CD14-positive monocyte (primary cell): ENCODE data around the gene FNIP2. TPM values are rescaled to one million over a fixed set of nuclear protein-coding genes. Genes with fewer than 3 reads are reported as not detected.

Experiments
- DNase-seq, 3 donors: peaks; one replicate each; pipeline ENCODE4 v3.0.0-alpha.2; 2011 to 2022
- H2AFZ ChIP-seq: 2 replicates; pipeline ENCODE4 v1.6.0; 2012; ENCODE audit warnings: mild to moderate bottlenecking, low read depth, low read length, inconsistent platforms; ENCODE audit not compliant: insufficient read depth, poor library complexity, severe bottlenecking
- H3K27ac ChIP-seq, 2 donors: 1 replicate in 1 of 2; 2 replicates in 1 of 2; pipeline ENCODE4 v1.5.1; 2012 to 2013; ENCODE audit warnings: low read length in 2 of 2, control low read depth in 1 of 2, inconsistent platforms in 1 of 2, low read depth in 1 of 2, mild to moderate bottlenecking in 1 of 2
- H3K27me3 ChIP-seq, 2 donors: one replicate each; pipeline versions ENCODE4 v1.6.0 to v1.6.1; 2011 to 2013; ENCODE audit warnings: low read length in 2 of 2; ENCODE audit not compliant: control insufficient read depth in 2 of 2, insufficient read depth in 2 of 2
- H3K36me3 ChIP-seq, 2 donors: replicated peaks in 1 of 2; 1 replicate in 1 of 2; 2 replicates in 1 of 2; pipeline versions ENCODE4 v1.5.1 to v1.6.1; 2012 to 2013; ENCODE audit warnings: low read length in 2 of 2, control low read depth in 1 of 2, inconsistent platforms in 1 of 2, mild to moderate bottlenecking in 1 of 2; ENCODE audit not compliant: insufficient read depth in 2 of 2, control insufficient read depth in 1 of 2
- H3K4me1 ChIP-seq, 2 donors: 1 replicate in 1 of 2; 2 replicates in 1 of 2; pipeline versions ENCODE4 v1.5.1 to v1.6.1; 2012 to 2013; ENCODE audit warnings: low read length in 2 of 2, control low read depth in 1 of 2, inconsistent platforms in 1 of 2, mild to moderate bottlenecking in 1 of 2, moderate library complexity in 1 of 2; ENCODE audit not compliant: insufficient read depth in 2 of 2, control insufficient read depth in 1 of 2
- H3K4me2 ChIP-seq: replicated peaks from 2 replicates; pipeline ENCODE3; 2012; ENCODE audit warnings: low read length, moderate library complexity, mild to moderate bottlenecking; ENCODE audit not compliant: poor library complexity, severe bottlenecking; ENCODE audit errors: extremely low read depth
- H3K4me3 ChIP-seq, 3 experiments: fragments of 200-600 bp in 1 of 3; sonication (generic) in 1 of 3; replicated peaks in 1 of 3; 1 replicate in 2 of 3; 2 replicates in 1 of 3; pipeline ENCODE4 v1.5.1; 2011 to 2013; ENCODE audit warnings: low read length in 3 of 3, mild to moderate bottlenecking in 3 of 3, control low read depth in 2 of 3, low read depth in 2 of 3, inconsistent platforms in 1 of 3, moderate library complexity in 1 of 3
- H3K79me2 ChIP-seq: 2 replicates; pipeline ENCODE4 v1.6.0; 2012; ENCODE audit warnings: mild to moderate bottlenecking, control low read depth, inconsistent platforms, low read length, moderate library complexity; ENCODE audit not compliant: insufficient read depth
- H3K9ac ChIP-seq: 2 replicates; pipeline ENCODE4 v1.6.0; 2017; ENCODE audit warnings: low read length, mild to moderate bottlenecking; ENCODE audit not compliant: insufficient read depth, poor library complexity, severe bottlenecking
- H3K9me3 ChIP-seq, 2 donors: replicated peaks in 1 of 2; 1 replicate in 1 of 2; 2 replicates in 1 of 2; pipeline versions ENCODE4 v1.5.1 to v1.6.1; 2012 to 2013; ENCODE audit warnings: low read length in 2 of 2, control low read depth in 1 of 2; ENCODE audit not compliant: control insufficient read depth in 1 of 2, insufficient read depth in 1 of 2
- H4K20me1 ChIP-seq: 2 replicates; pipeline ENCODE4 v1.6.0; 2012; ENCODE audit warnings: mild to moderate bottlenecking, low read length, control low read depth, moderate library complexity; ENCODE audit not compliant: insufficient read depth
- H3K27ac Mint-ChIP-seq, 7 donors: one replicate each; pipeline ENCODE4 v1.8.0; 2020; ENCODE audit warnings: mild to moderate bottlenecking in 7 of 7, mixed read lengths in 7 of 7, moderate library complexity in 6 of 7, inconsistent platforms in 2 of 7
- H3K27me3 Mint-ChIP-seq, 3 donors: one replicate each; pipeline ENCODE4 v1.8.0; 2021 to 2022; ENCODE audit warnings: low read depth in 3 of 3, mild to moderate bottlenecking in 3 of 3, mixed read lengths in 3 of 3, moderate library complexity in 3 of 3, inconsistent platforms in 1 of 3
- H3K36me3 Mint-ChIP-seq, 2 donors: one replicate each; pipeline ENCODE4 v1.8.0; 2020; ENCODE audit warnings: mixed read lengths in 2 of 2, inconsistent platforms in 1 of 2, mild to moderate bottlenecking in 1 of 2
- H3K4me1 Mint-ChIP-seq: one replicate; pipeline ENCODE4 v1.8.0; 2020; ENCODE audit warnings: mild to moderate bottlenecking, mixed read lengths
- H3K4me3 Mint-ChIP-seq, 2 donors: one replicate each; pipeline ENCODE4 v1.8.0; 2020; ENCODE audit warnings: mild to moderate bottlenecking in 2 of 2, mixed read lengths in 2 of 2, moderate library complexity in 1 of 2
- H3K9me3 Mint-ChIP-seq, 7 donors: one replicate each; pipeline ENCODE4 v1.8.0; 2020 to 2022; ENCODE audit warnings: mixed read lengths in 7 of 7, mild to moderate bottlenecking in 6 of 7, moderate library complexity in 6 of 7, inconsistent platforms in 2 of 7
- WGBS: methylation state at CpG from one replicate; pipeline ENCODE4 v1.1.5; 2013; ENCODE audit warnings: missing lambda C conversion rate; ENCODE audit not compliant: insufficient coverage; 5-methylcytosine and 5-hydroxymethylcytosine counted together
- intact Hi-C, 2 donors: fragments of 100-400 bp; cut with micrococcal nuclease; formaldehyde crosslinking; loops; one replicate each; pipeline versions ENCODE4 v1.15.0 to v1.15.1; 2023
- polyA plus RNA-seq, 3 donors: library from polyadenylated mRNA; depleted of rRNA in 1 of 3; unstranded in 2 of 3; stranded (reverse) in 1 of 3; fragments of 300-500 nt in 2 of 3; fragments of >200 nt in 1 of 3; fragmentation: Illumina TruSeq in 2 of 3; gene quantifications; 1 replicate in 2 of 3; 2 replicates in 1 of 3; pipeline ENCODE4 v1.2.3, GENCODE V29; 2012 to 2021
- TF ChIP-seq, protein P1 (sequence below): fragments of 200-600 bp; IDR thresholded peaks from one replicate; pipeline ENCODE4 v1.8.0; 2022; ENCODE audit warnings: antibody characterized with exemption, mild to moderate bottlenecking

Gene FNIP2
- polyA plus RNA-seq, 3 donors: 3.5 to 7.7 (median 5.7) TPM

GRCh38 chr4:158858410-158859199, 89.8 kb downstream of the FNIP2 start:
- Histone ChIP-seq H3K4me1 (peaks cover 0 to 8% of the 10 kb centered on the region in 2 donors), H3K36me3 (peaks cover 55 to 72% of the 10 kb centered on the region in 2 donors), H2AFZ (no peak overlapping the region), H3K9me3 (no peaks in the 10 kb centered on the region), H3K9ac (no peak overlapping the region), H3K27me3 (no peaks in the 10 kb centered on the region), H3K4me3 (no peak overlapping the region), H3K4me2 (no peak overlapping the region), H3K79me2 (no peaks in the 10 kb centered on the region), H4K20me1 (no peaks in the 10 kb centered on the region), H3K27ac (no peak overlapping the region)
- DNase-seq: peak in 1 of 3 donors; percentile 51
- Mint-ChIP-seq H3K36me3 (peaks cover 60 to 70% of the 10 kb centered on the region in 2 donors), H3K4me1 (peaks cover 10% of the 10 kb centered on the region), H3K4me3 (no peak overlapping the region), H3K9me3 (no peaks in the 10 kb centered on the region), H3K27ac (no peak overlapping the region), H3K27me3 (no peaks in the 10 kb centered on the region)
- 86% methylated on average over 1 of the region's 6 CpGs for WGBS
- TF ChIP-seq, protein P1, sequence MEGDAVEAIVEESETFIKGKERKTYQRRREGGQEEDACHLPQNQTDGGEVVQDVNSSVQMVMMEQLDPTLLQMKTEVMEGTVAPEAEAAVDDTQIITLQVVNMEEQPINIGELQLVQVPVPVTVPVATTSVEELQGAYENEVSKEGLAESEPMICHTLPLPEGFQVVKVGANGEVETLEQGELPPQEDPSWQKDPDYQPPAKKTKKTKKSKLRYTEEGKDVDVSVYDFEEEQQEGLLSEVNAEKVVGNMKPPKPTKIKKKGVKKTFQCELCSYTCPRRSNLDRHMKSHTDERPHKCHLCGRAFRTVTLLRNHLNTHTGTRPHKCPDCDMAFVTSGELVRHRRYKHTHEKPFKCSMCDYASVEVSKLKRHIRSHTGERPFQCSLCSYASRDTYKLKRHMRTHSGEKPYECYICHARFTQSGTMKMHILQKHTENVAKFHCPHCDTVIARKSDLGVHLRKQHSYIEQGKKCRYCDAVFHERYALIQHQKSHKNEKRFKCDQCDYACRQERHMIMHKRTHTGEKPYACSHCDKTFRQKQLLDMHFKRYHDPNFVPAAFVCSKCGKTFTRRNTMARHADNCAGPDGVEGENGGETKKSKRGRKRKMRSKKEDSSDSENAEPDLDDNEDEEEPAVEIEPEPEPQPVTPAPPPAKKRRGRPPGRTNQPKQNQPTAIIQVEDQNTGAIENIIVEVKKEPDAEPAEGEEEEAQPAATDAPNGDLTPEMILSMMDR: no peak
- intact Hi-C loops: loop anchor here (5.0 to 10.0 kb wide), 4 partner anchors 54 to 344 kb away; no protein-coding TSS in a partner anchor

DNA sequence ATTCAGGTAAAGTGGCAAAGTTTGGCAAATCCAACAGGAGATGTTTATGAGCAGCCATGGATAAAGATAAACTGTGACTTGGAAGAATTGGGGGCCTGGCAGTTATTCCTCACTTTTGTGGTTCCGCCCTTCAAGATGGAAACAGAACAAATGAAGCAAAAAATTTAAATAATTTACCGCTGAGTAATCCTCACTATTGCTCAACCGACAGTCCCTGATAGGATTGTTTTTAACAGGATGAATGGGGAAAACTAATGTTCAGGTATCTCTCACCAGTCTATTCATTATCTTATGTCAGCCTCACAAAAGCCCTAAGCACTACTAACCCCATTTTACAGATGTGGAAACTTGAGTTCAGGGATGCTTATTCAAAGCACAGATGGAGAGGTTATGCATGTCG, 90.8 kb downstream of the FNIP2 start:
- H3K4me2 ChIP-seq: no peak overlapping the region
- Mint-ChIP-seq H3K4me1 (peaks cover 10% of the 10 kb centered on the region), H3K27me3 (no peaks in the 10 kb centered on the region), H3K27ac (no peak overlapping the region), H3K36me3 (peaks cover 57 to 71% of the 10 kb centered on the region in 2 donors), H3K9me3 (no peaks in the 10 kb centered on the region), H3K4me3 (no peak overlapping the region)
- no peak overlapping the region for H3K4me3 ChIP-seq
- no peaks in the 10 kb centered on the region for H3K9me3 ChIP-seq
- 100% methylated on average over 1 of the region's 4 CpGs for WGBS
- H3K27ac ChIP-seq: no peak overlapping the region
- no peaks in the 10 kb centered on the region for H4K20me1 ChIP-seq
- no peak overlapping the region for H3K9ac ChIP-seq
- H3K79me2 ChIP-seq: no peaks in the 10 kb centered on the region
- no peak overlapping the region for H2AFZ ChIP-seq
- intact Hi-C loops: loop anchor here (5.0 to 10.0 kb wide), 4 partner anchors 55 to 343 kb away; no protein-coding TSS in a partner anchor
- TF ChIP-seq, protein P1: no peak
- DNase-seq: no peak
- H3K36me3 ChIP-seq: peaks cover 49 to 73% of the 10 kb centered on the region in 2 donors
- peaks cover 0 to 8% of the 10 kb centered on the region in 2 donors for H3K4me1 ChIP-seq
- H3K27me3 ChIP-seq: no peaks in the 10 kb centered on the region
